HEK293 (cell line): ENCODE measurements around the gene RTN4IP1.

Experiments
- CTCF ChIA-PET: fragments of 350-600 bp; formaldehyde crosslinking; extraction: SDS; loops from one replicate; lab custom pipeline; 2021; ENCODE audit warnings: antibody characterized with exemption; lab: Yijun Ruan, JAX
- POLR2A ChIA-PET: fragments of 300-600 bp; formaldehyde crosslinking; extraction: SDS; loops from one replicate; lab custom pipeline; 2020; ENCODE audit warnings: antibody characterized with exemption, inconsistent platforms; lab: Yijun Ruan, JAX
- H3K27ac ChIP-seq: fragments of 200-500 bp; sonication (Bioruptor generic); 2 replicates; pipeline ENCODE4 v1.5.1; 2014; ENCODE audit warnings: low read depth, low read length, control low read depth, inconsistent platforms; ENCODE audit errors: extremely low read depth
- H3K36me3 ChIP-seq, 2 experiments: fragments of 200-500 bp in 1 of 2; sonication (Bioruptor generic) in 1 of 2; 1 replicate in 1 of 2; 2 replicates in 1 of 2; pipeline ENCODE4 v1.5.1; 2014 to 2017; ENCODE audit warnings: inconsistent platforms in 2 of 2, low read length in 2 of 2; ENCODE audit not compliant: control insufficient read depth in 2 of 2, insufficient read depth in 1 of 2
- H3K4me1 ChIP-seq: fragments of 200-500 bp; sonication (Bioruptor generic); 2 replicates; pipeline ENCODE4 v1.5.1; 2014; ENCODE audit warnings: mild to moderate bottlenecking, low read length, inconsistent platforms; ENCODE audit not compliant: control insufficient read depth, insufficient read depth
- H3K4me3 ChIP-seq: 2 replicates; pipeline ENCODE4 v1.5.1; 2011; ENCODE audit warnings: low read depth, mild to moderate bottlenecking, control low read depth, low read length, moderate library complexity
- H3K9me3 ChIP-seq: fragments of 200-500 bp; sonication (Bioruptor generic); 2 replicates; pipeline ENCODE4 v1.5.1; 2014; ENCODE audit warnings: low read depth, low read length, inconsistent platforms; ENCODE audit not compliant: control insufficient read depth, insufficient read depth
- ATF2 ChIP-seq: fragments of 450-650 bp; formaldehyde crosslinking; IDR thresholded peaks from 2 replicates; pipeline ENCODE4 v1.5.1; 2016; ENCODE audit warnings: missing biosample characterization, missing genetic modification characterization, low read depth
- BCL11B ChIP-seq: fragments of 450-650 bp; formaldehyde crosslinking; IDR thresholded peaks from 2 replicates; pipeline ENCODE4 v1.5.1; 2016; ENCODE audit warnings: low read depth, missing biosample characterization, missing genetic modification characterization
- KLF7 ChIP-seq: fragments of 450-650 bp; formaldehyde crosslinking; IDR thresholded peaks from 2 replicates; pipeline ENCODE4 v1.5.1; 2016; ENCODE audit warnings: missing biosample characterization, missing genetic modification characterization, borderline replicate concordance
- KLF9 ChIP-seq: fragments of 450-650 bp; formaldehyde crosslinking; IDR thresholded peaks from 2 replicates; pipeline ENCODE4 v1.5.1; 2016; ENCODE audit warnings: missing biosample characterization, missing genetic modification characterization, low read depth
- MEIS1 ChIP-seq: sonication (generic); formaldehyde crosslinking; IDR thresholded peaks from 2 replicates; pipeline ENCODE4 v1.8.1; 2022; ENCODE audit warnings: missing genetic modification reagents, mild to moderate bottlenecking, borderline replicate concordance
- SETDB1 ChIP-seq: IDR thresholded peaks from one replicate; pipeline ENCODE4 v1.6.1; 2017; ENCODE audit warnings: mild to moderate bottlenecking, low read length, moderate library complexity, mixed read lengths; ENCODE audit not compliant: insufficient read length
- ZBTB26 ChIP-seq: fragments of 450-650 bp; formaldehyde crosslinking; optimal IDR thresholded peaks from 2 replicates; pipeline ENCODE3; 2016; ENCODE audit warnings: missing biosample characterization, mild to moderate bottlenecking, missing genetic modification characterization
- ZBTB44 ChIP-seq: fragments of 450-650 bp; IDR thresholded peaks from 2 replicates; pipeline ENCODE4 v1.5.1; 2018; ENCODE audit warnings: missing biosample characterization, mild to moderate bottlenecking, missing genetic modification characterization
- ZNF202 ChIP-seq: fragments of 450-650 bp; formaldehyde crosslinking; IDR thresholded peaks from 2 replicates; pipeline ENCODE4 v1.5.1; 2016; ENCODE audit warnings: missing biosample characterization, missing genetic modification characterization, borderline replicate concordance
- ZNF266 ChIP-seq: fragments of 450-650 bp; formaldehyde crosslinking; IDR thresholded peaks from 2 replicates; pipeline ENCODE4 v1.5.1; 2016; ENCODE audit warnings: missing biosample characterization, missing genetic modification characterization, low read depth
- ZNF354C ChIP-seq: fragments of 450-650 bp; formaldehyde crosslinking; IDR thresholded peaks from 2 replicates; pipeline ENCODE4 v1.5.1; 2016; ENCODE audit warnings: missing biosample characterization, missing genetic modification characterization, low read depth, borderline replicate concordance
- ZNF426 ChIP-seq: fragments of 450-650 bp; formaldehyde crosslinking; IDR thresholded peaks from 2 replicates; pipeline ENCODE4 v1.5.1; 2017; ENCODE audit warnings: missing biosample characterization, missing genetic modification characterization, mild to moderate bottlenecking, inconsistent platforms, moderate library complexity
- ZNF548 ChIP-seq: fragments of 450-650 bp; formaldehyde crosslinking; IDR thresholded peaks from 2 replicates; pipeline ENCODE4 v1.5.1; 2016; ENCODE audit warnings: missing biosample characterization, missing genetic modification characterization
- ZNF571 ChIP-seq: fragments of 450-650 bp; formaldehyde crosslinking; IDR thresholded peaks from 2 replicates; pipeline ENCODE4 v1.5.0; 2017; ENCODE audit warnings: missing biosample characterization, missing genetic modification characterization
- ZNF645 ChIP-seq: fragments of 450-650 bp; formaldehyde crosslinking; IDR thresholded peaks from 2 replicates; pipeline ENCODE4; 2016; ENCODE audit warnings: missing biosample characterization, missing genetic modification characterization
- ZNF654 ChIP-seq: fragments of 450-650 bp; formaldehyde crosslinking; IDR thresholded peaks from 2 replicates; pipeline ENCODE4 v1.5.1; 2016; ENCODE audit warnings: low read depth, missing biosample characterization, missing genetic modification characterization
- ZNF701 ChIP-seq: fragments of 450-650 bp; formaldehyde crosslinking; IDR thresholded peaks from 2 replicates; pipeline ENCODE4 v1.5.1; 2016; ENCODE audit warnings: missing biosample characterization, missing genetic modification characterization
- ZNF843 ChIP-seq: fragments of 450-650 bp; formaldehyde crosslinking; IDR thresholded peaks from 2 replicates; pipeline ENCODE4 v1.5.1; 2016; ENCODE audit warnings: missing biosample characterization, missing genetic modification characterization
- TF ChIP-seq, protein P1 (sequence below): fragments of 450-650 bp; formaldehyde crosslinking; IDR thresholded peaks from 2 replicates; pipeline ENCODE4 v1.5.1; 2017; ENCODE audit warnings: missing biosample characterization, missing genetic modification characterization
- TF ChIP-seq, protein P2 (sequence below): fragments of 450-650 bp; formaldehyde crosslinking; IDR thresholded peaks from 2 replicates; pipeline ENCODE4 v1.5.1; 2016; ENCODE audit warnings: missing biosample characterization, missing genetic modification characterization, low read depth

RTN4IP1 gene

GRCh38 chr6:106563614-106564013 is 65.7 kb downstream of the RTN4IP1 start (continued):
- TF ChIP-seq ZBTB44 (tag by site-specific recombination) (no peak), ZNF645 (tag by site-specific recombination) (no peak), KLF9 (tag by site-specific recombination) (no peak)
- TF ChIP-seq, all 188 proteins: peak for 0

DNA sequence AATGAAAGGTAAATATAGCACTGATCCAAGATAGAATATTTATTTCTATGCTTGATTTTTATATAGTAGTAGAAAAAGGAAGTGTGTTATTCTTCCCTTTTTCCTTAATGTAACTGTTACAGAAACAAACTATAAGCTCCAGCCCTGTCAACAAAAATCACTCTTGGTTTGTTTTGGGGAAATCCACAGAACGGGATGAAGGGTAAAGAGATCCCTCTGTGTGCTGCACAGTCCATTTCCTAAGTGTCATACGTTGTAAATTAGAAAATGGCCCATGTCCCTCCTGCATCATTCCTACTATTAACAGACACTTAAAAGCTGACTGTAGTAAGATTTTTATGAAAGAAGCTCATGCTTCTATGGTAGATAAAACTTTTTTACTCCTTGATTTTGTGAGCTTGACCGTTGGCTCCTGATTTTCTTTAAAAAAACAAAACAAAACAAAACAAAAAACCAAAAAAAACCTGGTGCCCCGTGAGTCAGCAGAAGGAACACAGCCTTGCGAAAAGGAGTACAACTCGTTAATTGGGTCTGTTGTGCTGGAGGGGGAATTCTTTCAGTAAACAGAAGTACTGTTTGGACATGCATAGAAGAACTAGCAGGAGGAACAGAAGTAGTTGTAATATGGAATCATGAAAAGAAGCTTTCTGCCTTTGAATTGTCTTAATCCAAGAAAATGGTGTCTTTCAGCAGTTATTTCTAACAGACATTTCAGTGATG is 67.5 kb downstream of the RTN4IP1 start:
- H3K27ac ChIP-seq, result no peak overlapping the region
- no peak for TF ChIP-seq ZNF426 (tag by site-specific recombination)
- no peak for TF ChIP-seq MEIS1 (CRISPR knock-in tag)
- no peak for TF ChIP-seq ZNF654
- no peak for TF ChIP-seq ZNF354C (tag by site-specific recombination)
- TF ChIP-seq SETDB1, result no peak
- H3K4me1 ChIP-seq, result no peaks in the 10 kb centered on the region
- ChIA-PET CTCF (interaction anchor here (1.1 to 6.9 kb wide), 5 partner anchors 10 to 418 kb away, joined by 3 to 291 read pairs (median 10); no protein-coding TSS in a partner anchor), POLR2A (interaction anchor here (0.6 kb wide), 1 partner anchor 112 kb away, joined by 3 read pairs; no protein-coding TSS in a partner anchor)
- no peaks in the 10 kb centered on the region for H3K9me3 ChIP-seq
- no peak overlapping the region for H3K4me3 ChIP-seq
- H3K36me3 ChIP-seq, result no peaks in the 10 kb centered on the region

DNA sequence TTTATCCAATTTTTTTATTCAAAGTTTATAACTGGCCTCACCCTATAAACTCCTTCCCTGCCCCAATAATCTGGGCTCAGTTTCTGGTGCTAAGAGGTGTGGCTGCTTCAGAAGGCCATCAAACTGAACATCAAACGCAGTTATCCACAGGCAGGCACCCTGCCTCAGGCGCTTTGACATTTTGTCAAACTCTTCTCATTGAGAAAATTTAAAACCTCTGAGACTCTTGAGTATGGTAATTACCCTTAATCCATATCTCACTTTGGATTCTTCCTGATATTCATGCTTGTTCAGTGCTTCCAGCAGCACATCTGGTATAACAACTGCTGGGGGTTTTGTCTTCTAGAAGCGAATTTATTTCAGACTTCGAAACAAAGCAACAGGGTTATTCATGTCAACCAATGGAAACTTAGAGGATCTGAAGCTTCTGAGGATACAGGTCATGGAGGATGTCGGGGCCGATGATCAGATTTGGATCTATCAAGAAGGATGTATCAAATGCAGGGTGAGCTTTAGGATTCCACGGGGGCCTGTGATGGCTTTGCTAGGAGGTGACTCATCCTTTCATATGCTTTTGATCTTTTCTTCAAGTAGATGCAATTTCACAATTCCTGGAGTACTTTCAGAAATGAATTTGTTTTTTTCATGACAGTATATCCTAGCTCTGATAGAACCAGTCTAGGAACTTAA is 68.2 kb downstream of the RTN4IP1 start:
- ChIA-PET POLR2A (no interaction called here), CTCF (interaction anchor here (1.1 to 6.9 kb wide), 5 partner anchors 11 to 418 kb away, joined by 3 to 291 read pairs (median 10); no protein-coding TSS in a partner anchor)
- Histone ChIP-seq H3K4me3 (no peak overlapping the region), H3K36me3 (no peaks in the 10 kb centered on the region), H3K4me1 (no peaks in the 10 kb centered on the region), H3K27ac (no peak overlapping the region), H3K9me3 (no peaks in the 10 kb centered on the region)
- no peak for TF ChIP-seq ZNF548 (tag by site-specific recombination)
- TF ChIP-seq ZNF571 (tag by site-specific recombination), result no peak
- TF ChIP-seq ZNF266 (tag by site-specific recombination), result no peak
- TF ChIP-seq KLF7 (tag by site-specific recombination), result no peak
- TF ChIP-seq ZNF701 (tag by site-specific recombination), result no peak
- TF ChIP-seq ZBTB26 (tag by site-specific recombination), result no peak
- TF ChIP-seq ZNF843 (tag by site-specific recombination), result no peak
- TF ChIP-seq BCL11B (tag by site-specific recombination), result no peak
- TF ChIP-seq ZNF202, result no peak
- no peak for TF ChIP-seq ATF2 (tag by site-specific recombination)
- TF ChIP-seq KLF9 (tag by site-specific recombination), result no peak
- TF ChIP-seq, protein P1, sequence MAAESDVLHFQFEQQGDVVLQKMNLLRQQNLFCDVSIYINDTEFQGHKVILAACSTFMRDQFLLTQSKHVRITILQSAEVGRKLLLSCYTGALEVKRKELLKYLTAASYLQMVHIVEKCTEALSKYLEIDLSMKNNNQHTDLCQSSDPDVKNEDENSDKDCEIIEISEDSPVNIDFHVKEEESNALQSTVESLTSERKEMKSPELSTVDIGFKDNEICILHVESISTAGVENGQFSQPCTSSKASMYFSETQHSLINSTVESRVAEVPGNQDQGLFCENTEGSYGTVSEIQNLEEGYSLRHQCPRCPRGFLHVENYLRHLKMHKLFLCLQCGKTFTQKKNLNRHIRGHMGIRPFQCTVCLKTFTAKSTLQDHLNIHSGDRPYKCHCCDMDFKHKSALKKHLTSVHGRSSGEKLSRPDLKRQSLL (tag by site-specific recombination), result no peak
- TF ChIP-seq, protein P2, sequence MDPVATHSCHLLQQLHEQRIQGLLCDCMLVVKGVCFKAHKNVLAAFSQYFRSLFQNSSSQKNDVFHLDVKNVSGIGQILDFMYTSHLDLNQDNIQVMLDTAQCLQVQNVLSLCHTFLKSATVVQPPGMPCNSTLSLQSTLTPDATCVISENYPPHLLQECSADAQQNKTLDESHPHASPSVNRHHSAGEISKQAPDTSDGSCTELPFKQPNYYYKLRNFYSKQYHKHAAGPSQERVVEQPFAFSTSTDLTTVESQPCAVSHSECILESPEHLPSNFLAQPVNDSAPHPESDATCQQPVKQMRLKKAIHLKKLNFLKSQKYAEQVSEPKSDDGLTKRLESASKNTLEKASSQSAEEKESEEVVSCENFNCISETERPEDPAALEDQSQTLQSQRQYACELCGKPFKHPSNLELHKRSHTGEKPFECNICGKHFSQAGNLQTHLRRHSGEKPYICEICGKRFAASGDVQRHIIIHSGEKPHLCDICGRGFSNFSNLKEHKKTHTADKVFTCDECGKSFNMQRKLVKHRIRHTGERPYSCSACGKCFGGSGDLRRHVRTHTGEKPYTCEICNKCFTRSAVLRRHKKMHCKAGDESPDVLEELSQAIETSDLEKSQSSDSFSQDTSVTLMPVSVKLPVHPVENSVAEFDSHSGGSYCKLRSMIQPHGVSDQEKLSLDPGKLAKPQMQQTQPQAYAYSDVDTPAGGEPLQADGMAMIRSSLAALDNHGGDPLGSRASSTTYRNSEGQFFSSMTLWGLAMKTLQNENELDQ, result no peak
